Measurements from ENCODE around the gene MYADML2. TPM values are rescaled to one million over a fixed set of nuclear protein-coding genes. Genes with fewer than 3 reads are reported as not detected.

The MYADML2 gene
- total and polyA plus RNA-seq, 2 of the 8 experiments (the other 6 are each of a cell fraction or from before 2014, with no cell fraction given), result 0.26 to 0.47 TPM

DNA sequence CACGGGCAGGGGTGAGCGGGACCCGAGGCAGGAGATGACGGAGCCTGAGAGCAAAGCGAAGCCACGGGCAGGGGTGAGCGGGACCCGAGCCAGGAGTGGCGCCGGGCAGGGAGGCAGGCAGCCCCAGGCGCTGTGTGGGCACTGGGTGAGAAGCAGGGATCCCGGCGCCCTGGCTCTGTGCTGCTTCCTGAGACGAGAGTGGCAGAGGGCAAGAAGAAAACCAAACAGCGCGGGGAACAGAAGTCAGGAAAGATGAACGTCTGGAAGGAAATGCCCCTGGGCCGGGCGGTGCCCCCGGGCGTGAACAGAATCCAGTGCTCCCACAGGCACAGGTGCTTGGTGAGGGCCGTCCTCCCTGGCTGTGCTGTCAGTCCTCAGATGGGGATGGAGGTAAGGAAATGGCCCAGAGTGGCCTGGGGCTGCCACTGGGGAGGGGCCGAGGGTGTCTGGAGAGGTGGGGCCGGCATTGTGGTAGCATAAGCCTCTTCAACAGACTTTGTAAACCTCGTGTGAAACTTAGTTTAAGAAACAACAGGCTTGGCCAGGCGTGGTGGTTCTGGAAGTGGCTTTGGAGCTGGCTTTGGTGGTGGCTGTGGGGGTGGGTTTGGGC is 40.2 kb upstream of the MYADML2 start:
- H2BK120ac ChIP-seq (replicated peaks; ENCODE audit: low read depth, low read length), result no peak overlapping the region
- H3K79me1 ChIP-seq (ENCODE audit: low read depth, low read length), result peaks cover 4% of the 10 kb centered on the region; the same call in 1 of the 2 replicates
- no peak overlapping the region for H2BK12ac ChIP-seq (ENCODE audit: low read depth, low read length)
- no peaks in the 10 kb centered on the region for H3K9me3 ChIP-seq (ENCODE audit: insufficient read depth in 2 of 2, low read depth in 1 of 2, low read length in 1 of 2)
- POLR2A ChIA-PET (ENCODE audit: partially characterized antibody), result interaction anchor here (1.2 to 5.1 kb wide), 2 partner anchors 9 to 58 kb away, joined by 3 to 40 read pairs; partner anchors contain the start of gene ASPSCR1
- H3K9ac ChIP-seq (replicated peaks in 1 of 4; ENCODE audit: extremely low read depth in 1 of 4, low read depth in 3 of 4, low read length in 3 of 4), result no peak overlapping the region
- no peak overlapping the region for H4K91ac ChIP-seq (replicated peaks; ENCODE audit: insufficient read length, low read length)
- peaks cover 3 to 16% of the 10 kb centered on the region in 2 experiments for H4K20me1 ChIP-seq (replicated peaks in 1 of 2; ENCODE audit: control insufficient read depth in 1 of 2, insufficient read depth in 2 of 2, low read length in 2 of 2)
- no peak overlapping the region for H3K27ac ChIP-seq (ENCODE audit: low read depth, low read length)
- no peak overlapping the region for H3K18ac ChIP-seq (ENCODE audit: extremely low read depth, low read length)
- H2BK5ac ChIP-seq (ENCODE audit: low read depth, low read length), result no peak overlapping the region
- no peak overlapping the region for H4K8ac ChIP-seq (ENCODE audit: extremely low read depth, insufficient read depth, low read length)
- no peak overlapping the region for H3K56ac ChIP-seq (replicated peaks; ENCODE audit: insufficient read length, low read depth, low read length)
- no peak for FAIRE-seq
- no peak overlapping the region for H3K4me3 ChIP-seq (ENCODE audit: extremely low read depth in 1 of 4, insufficient read depth in 2 of 4, low read depth in 3 of 4, low read length in 4 of 4)
- no peak for DNase-seq (ENCODE audit: low read depth in 1 of 2, low spot score in 2 of 2)
- no peak overlapping the region for H2BK15ac ChIP-seq (ENCODE audit: low read length)
- H3K23me2 ChIP-seq (ENCODE audit: low read depth, low read length), result peaks cover 2% of the 10 kb centered on the region; the same call in 1 of the 2 replicates
- CTCF ChIA-PET (ENCODE audit: partially characterized antibody), result interaction anchor here (0.7 kb wide), 1 partner anchor 24 kb away, joined by 3 read pairs; no protein-coding TSS in a partner anchor
- no peaks in the 10 kb centered on the region for H3K27me3 ChIP-seq (replicated peaks in 1 of 4; ENCODE audit: control insufficient read depth in 3 of 4, extremely low read depth in 1 of 4, insufficient read depth in 3 of 4, low read length in 3 of 4)
- peaks cover 0 to 15% (median 12%) of the 10 kb centered on the region in 4 experiments; a peak in 6 of 7 replicates for H3K4me1 ChIP-seq (replicated peaks in 1 of 4; ENCODE audit: control insufficient read depth in 3 of 4, insufficient read depth in 4 of 4, low read length in 3 of 4)
- no peak overlapping the region for H3K4me2 ChIP-seq (ENCODE audit: insufficient read depth in 1 of 2, low read depth in 2 of 2, low read length in 2 of 2)
- no peak overlapping the region for H2BK20ac ChIP-seq (ENCODE audit: low read length)
- H4K5ac ChIP-seq (ENCODE audit: insufficient read length, low read depth, low read length), result no peak overlapping the region
- H2AK5ac ChIP-seq (ENCODE audit: low read depth, low read length), result no peak overlapping the region
- WGBS, 2 experiments (ENCODE audit: extremely low coverage in 1 of 2, insufficient coverage in 1 of 2, insufficient read length in 1 of 2, insufficient replicate concordance in 2 of 2, low coverage in 1 of 2, low lambda C conversion rate in 2 of 2, missing lambda C conversion rate in 1 of 2), result 94% methylated on average over 20 of the region's 26 CpGs; no CpG with 5 or more reads in 1 of the 2 experiments
- H3K36me3 ChIP-seq (ENCODE audit: control insufficient read depth in 2 of 4, insufficient read depth in 4 of 4, low read length in 3 of 4), result peaks cover 2 to 25% (median 13%) of the 10 kb centered on the region in 4 experiments; a peak in 6 of 8 replicates
- no peak overlapping the region for H3K14ac ChIP-seq (ENCODE audit: insufficient read length)
- peaks cover 0 to 3% of the 10 kb centered on the region in 2 experiments; a peak in 1 of 4 replicates for H3K79me2 ChIP-seq (ENCODE audit: control insufficient read depth in 1 of 2, insufficient read depth in 2 of 2, low read length in 2 of 2)
- no peak overlapping the region for H3K23ac ChIP-seq (ENCODE audit: insufficient read length)
- H3K4ac ChIP-seq (replicated peaks; ENCODE audit: insufficient read length, low read depth, low read length), result no peak overlapping the region
- H2AFZ ChIP-seq (ENCODE audit: low read length), result no peak overlapping the region
